T-helper 22 cell (primary cell): ENCODE measurements around the gene PRRC2B.
A peak's percentile ranks its signal among the peaks of the same experiment; 100 is the strongest.
"Not testable (repeated sequence)": the region's sequence is repeated elsewhere in the genome, so short reads cannot be mapped to it uniquely, and the experiment has no call there.

ENCODE experiments used
- DNase-seq: peaks from one replicate; pipeline ENCODE4 v3.0.0-alpha.2; 2020; ENCODE audit warnings: low read depth

Gene PRRC2B

DNA sequence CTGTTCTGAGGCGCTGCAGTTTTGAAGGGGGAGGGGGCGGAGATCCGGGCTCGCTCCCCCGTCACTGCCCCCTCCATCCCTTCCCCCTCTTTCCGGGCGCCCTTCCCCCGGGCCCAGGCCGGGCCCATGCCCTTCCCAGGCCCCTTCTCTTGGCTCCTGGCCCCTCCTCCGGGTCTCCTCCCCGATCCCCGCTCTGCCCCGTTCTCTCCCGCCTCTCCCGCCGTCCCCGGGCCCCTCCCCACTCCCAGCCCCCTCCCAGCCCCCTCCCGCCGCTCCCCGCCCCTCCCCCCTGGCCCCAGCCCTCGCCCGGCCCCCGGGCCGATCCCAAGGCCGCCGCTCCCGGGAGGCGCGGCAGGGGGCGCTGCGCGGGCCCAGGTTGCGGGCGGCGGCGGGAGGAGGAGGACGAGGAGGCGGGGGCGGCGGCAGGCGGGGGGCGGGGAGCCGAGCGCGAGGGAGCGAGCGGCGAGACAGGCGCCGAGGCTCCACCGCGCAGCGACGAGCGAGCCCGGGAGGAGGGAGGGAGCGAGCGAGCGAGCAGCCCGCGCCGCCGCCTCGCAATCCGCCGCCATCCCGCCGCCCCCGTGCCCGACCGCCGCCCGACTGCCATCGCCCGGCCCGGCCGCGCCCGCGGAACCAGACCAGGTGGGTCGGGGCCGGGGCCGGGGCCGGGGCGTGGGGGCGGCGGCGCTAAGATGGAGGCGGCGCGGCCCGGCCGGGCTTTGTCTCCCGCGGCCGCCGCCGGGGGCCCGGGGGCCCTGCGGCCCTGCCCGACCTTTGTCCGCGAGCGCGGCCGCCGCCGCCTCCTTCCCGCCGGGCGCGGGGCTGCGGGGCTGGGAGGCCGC lies at the start of gene PRRC2B:
PRRC2B (plus strand) TSS at position 465 of the 842 bp plus-strand sequence. CDS start 36,059 bp downstream, outside the sequence.
- peak; percentile 74 for DNase-seq

DNA sequence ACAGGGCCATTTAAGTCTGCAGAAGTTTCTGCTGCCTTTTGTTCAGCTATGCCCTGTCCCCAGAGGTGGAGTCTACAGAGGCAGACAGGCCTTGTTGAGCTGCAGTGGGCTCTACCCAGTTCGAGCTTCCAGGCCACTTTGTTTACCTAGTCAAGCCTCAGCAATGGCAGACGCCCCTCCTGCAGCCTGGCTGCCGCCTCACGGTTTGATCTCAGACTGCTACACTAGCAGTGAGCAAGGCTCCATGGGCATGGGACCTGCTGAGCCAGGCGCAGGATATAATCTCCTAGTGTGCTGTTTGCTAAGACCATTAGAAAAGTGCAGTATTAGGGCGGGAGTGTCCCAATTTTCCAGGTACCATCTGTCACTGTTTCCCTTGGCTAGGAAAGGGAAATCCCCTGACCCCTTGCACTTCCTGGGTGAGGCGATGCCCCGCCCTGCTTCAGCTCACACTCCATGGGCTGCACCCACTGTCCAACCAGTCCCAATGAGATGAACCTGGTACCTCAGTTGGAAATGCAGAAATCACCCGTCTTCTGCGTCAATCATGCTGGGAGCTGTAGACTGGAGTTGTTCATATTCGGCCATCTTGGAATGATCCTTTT lies 48.9 kb upstream of the PRRC2B start:
- not testable (repeated sequence) for DNase-seq

DNA sequence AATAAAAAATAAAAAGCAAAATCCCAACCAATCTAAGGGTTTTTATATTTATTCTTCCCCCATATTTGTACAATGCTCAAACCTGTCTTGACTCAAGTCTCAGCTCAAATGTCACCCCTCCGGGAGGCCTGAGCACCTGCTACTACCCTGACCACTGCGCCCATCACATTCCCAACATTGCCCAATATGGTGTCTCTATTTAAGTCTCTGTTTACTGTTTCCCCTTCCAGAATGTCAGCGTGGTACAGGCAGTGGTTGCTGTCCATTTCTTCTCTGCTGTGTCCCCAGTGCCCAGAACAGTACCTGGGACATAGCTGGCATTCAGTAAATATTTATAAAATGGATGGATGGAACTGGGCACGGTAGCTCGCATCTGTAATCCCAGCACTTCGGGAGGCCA lies 47.3 kb upstream of the PRRC2B start:
- DNase-seq = no peak

DNA sequence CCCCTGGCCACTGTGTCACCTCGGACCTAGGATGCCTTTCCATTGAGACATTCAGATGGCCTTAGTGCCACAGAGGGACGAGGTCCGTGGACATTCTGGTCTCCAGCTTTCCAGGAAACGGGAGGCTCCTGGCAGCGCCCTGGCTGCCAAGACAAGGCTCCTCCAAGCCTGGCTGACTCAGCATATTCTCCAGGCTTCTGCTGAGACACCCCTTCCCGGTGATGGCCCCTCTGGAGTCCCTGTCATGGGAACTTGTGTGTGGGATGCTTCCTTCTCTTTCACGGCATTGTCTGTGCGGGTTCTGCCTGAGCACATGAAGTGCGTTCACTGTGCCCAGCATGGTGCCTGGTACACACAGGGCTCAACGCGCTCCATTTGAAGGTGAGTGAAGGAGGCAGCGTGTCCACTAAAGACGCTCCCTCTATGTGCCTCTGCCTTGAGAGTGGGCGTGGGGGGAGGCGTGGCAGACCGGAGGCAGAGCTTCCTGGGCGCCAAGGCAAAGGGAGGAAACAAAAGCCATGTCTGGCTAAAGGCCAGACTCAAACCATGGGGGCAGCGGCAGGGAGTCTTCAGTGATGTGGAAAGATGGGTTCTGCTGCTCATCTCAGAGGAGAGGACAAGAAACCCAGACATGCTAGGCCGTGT lies 46.4 kb upstream of the PRRC2B start:
- no peak for DNase-seq

DNA sequence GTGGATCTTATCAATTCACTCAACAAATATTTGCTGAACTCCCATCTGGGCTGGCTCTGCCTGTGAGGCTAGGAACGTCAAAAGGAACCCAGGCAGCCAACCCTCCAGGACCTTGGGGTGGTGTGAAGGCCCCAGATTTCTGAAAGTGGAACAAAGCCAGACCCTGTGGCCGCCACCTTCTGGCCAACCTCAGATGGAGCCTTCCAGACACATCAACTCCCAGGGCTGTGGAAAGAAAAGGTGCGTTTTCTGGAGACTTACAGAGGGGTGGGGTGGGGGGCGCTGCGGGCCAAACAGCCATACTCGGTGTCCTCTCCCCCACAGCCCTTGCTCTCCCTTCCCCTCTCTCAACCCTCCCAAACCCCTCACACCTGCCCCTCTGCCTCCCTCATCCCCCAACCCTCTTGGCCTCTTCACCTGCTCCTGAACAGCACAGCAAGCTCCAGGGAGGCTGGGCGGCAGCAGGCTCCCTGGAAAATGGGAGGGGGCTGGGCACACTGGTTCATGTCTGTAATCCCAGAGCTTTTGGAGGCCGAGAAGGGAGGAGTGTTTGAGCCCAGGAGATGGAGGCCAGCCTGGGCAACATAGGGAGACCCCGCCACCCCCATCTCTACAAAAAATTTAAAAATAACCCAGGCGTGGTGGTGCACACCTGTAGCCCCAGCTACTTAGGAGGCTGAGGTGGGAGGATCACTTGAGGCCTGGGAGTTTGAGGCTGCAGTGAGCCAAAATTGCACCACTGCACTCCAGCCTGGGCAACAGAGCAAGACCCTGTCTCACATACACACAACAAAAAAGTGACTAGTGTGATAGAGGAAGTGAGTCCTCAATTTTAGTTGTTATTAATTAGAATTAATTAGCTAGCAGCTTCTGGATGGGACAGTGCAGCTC lies 45.0 kb upstream of the PRRC2B start:
- no peak for DNase-seq

DNA sequence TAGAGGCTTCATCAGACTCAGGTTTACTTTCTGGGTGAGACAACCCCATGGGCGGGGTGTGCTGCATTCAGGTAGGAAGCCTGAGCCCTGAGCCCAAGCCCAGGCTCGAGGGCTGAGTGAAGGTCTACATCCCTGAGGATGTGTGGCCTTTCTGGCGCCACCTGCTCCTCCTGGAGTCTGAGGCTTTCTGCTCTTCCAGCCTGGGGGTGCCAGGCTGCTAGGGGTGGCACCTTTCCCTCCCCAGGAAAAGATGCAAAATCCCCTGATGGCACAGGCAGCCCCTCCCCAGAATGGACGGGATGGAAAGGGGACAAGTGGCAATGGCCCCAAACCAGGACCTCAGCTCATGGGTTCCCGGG lies 44.4 kb upstream of the PRRC2B start:
- no peak for DNase-seq

DNA sequence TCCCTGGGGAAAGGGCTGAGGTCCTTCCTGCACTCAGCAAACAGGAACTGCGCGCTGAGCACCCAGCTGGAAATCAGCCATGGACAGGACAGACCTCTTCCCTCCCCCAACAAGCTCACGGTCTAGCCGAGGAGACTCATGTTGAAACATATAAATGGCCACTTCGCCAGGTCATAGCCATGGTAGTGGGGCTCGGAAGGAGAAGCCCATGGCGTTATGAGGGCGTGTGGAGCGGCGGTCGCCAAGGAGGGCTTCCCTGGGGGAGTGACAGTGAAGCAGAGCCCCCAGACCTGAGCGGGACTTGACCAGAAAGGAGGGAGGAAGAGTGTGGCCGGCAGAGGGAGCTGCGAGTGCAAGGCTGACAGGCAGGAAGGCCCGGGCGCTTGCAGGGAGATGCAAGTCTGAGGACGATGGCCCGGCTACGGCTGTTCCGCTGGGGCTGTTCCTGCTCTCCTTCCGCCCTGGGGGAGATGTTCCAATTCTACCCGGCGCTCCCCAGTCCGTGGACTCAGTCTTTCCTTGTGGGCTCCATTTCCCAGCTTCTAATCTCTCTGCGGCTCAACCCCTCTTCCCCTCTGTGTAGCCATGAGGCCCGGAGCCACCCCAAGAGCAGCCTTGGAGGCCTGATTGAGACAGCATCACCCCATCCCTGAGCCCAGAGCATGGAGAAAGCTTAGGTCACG lies 43.9 kb upstream of the PRRC2B start:
- DNase-seq = peak; percentile 63

DNA sequence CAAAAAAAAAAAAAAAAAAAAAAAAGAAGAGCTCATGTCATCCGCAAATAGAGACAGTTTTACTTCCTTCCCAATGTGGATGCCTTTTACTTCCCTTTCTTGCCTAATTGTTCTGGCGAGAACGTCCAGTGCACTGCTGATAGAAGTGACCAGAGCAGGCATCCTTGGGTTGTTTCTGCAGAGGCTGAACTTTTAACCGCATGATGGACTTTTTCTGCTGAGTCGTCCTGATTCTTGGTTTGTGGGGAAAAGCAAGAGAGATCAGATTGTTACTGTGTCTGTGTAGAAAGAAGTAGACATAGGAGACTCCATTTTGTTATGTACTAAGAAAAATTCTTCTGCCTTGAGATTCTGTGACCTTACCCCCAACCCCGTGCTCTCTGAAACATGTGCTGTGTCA lies 37.4 kb upstream of the PRRC2B start:
- DNase-seq = not testable (repeated sequence)

DNA sequence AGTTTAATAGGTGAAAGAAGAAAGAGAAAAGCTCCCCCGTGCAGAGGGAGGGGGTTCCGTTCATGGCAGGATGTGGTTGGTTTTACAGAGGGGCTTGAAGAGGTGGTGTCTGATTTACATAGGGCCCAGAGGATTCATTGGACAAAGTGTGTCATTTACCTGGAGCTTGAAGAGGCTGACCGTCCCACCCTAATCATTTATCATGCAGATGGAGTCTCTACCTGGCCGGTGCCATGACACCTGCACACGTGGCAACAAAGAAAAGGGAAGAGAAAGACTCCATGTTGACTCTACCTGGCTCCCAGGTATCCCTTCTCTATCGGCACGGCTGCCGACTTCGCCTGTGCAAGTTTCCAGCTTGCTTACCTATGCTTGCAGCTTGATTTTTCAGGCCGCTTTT lies 35.3 kb upstream of the PRRC2B start:
- DNase-seq = no peak

DNA sequence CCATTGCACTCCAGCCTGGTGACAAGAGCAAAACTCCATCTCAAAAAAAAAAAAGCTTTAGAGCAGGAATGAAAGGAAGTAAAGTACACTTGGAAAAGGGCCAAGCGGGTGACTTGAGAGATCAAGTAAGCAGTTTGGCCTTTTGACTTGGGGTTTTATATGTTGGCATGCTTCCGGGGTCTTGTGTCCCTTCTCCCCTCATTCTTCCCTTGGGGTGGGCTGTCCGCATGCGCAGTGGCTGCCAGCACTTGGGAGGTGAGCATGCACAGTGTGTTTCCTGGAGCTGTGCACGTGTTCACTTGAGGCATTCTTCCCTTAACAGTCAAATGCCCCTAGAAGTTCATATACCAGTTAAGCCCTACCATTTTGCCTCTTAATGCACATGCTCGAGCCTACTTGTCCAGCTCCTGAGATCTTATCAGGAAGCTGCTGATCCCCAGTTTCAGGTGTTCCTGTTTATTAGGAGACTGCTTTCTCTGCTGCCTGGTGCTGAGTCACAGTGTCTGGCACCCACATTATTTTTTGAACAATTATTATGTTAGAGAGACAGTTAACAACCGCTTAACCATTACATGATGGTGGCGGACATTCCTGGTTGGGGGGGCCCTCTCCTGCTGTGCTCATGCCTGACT lies 32.6 kb upstream of the PRRC2B start:
- DNase-seq = no peak

DNA sequence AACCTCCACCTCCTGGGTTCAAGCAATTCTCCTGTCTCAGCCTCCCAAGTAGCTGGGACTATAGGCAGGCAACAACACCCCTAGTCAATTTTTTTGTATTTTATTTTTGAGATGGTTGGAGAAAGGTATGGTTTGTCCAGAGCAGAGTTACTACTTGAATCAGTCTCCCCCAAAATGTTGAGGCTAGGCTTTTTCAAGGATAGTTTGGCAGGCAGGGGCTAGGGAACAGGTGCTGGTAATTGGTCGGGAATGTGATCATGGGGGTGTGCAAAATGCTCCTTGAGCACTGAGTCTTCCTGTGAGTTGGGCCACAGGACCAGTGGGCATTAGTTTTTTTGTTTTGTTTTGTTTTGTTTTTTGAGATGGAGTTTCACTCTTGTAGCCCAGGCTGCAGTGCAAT lies 28.3 kb upstream of the PRRC2B start:
- no peak for DNase-seq

DNA sequence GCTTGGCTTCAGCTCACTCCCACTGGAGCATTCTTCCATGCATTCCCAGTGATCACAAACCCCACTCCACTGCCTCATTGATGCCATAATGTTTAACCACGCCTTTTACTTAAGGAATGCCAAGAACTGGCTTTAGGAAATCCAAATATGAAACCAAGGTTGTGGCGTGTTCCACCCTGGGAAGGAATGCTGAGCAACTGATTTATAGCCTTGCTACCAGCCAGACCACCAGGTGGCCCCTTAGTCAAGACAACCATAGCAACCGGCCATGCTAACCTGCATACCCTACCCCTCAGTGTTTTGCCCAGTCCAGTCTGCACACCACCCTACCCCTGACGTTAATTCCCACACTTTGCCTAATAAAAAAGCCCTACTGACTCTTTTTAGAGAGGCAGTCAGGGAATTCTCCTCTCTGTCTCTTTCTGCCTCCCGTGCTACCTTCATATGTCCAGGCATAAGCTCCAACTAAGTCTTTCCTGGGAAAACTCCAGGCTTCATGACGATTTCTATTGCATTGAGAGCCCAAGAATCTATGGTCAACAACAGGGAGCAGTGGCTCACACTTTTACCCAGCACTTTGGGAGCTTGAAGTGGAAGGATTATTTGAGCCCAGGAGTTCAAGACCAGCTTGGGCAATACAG lies 27.0 kb upstream of the PRRC2B start:
- DNase-seq = no peak

DNA sequence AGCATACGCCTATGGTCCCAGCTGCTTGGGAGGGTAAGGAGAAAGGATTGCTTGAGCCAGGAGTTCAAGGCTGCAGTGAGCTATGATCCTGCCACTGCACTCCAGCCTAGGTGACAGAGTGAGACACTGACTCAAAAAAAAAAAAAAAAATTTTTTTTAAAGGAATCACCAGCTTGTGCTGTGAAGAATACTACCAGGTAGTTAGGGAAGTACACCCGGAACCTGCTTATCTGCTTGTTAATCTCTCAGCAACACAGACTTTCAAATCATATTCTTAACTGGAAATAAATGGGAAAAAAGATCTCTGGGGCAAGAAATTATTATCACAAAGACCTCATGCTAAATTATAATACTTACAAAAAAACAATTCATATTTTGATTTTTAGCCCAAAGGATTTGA lies 26.4 kb upstream of the PRRC2B start:
- no peak for DNase-seq

DNA sequence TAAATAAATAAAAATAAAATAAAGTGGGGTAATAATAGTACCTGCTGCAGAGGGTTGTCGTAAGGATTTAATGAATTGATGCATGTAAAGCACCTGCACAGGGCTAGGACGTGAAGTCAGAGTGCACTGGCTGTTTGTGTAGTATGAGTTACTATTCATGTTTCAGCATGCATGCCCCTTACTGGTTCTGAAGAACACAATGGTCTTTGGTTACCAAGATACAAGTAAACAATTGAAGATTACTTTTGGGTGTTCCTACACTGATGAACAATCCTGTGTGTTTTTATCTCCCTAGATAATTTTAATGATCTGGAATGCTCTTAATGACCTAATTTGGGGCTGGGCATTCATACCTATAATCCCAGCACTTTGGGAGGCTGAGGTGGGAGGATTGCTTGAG lies 23.2 kb upstream of the PRRC2B start:
- no peak for DNase-seq

DNA sequence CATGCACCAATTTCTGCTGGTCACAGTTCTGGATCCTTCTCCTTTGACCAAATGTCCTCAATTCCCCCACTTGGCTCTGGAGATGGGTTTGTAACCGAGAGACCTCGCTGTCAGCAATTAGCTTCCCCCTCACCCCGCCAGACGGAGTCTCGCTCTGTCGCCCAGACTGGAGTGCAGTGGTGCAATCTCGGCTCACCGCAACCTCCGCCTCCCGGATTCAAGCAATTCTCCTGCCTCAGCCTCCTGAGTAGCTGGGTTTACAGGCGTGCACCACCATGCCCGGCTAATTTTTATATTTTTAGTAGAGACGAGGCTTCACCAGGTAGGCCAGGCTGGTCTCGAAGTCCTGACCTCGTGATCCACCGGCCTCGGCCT lies 21.3 kb upstream of the PRRC2B start:
- DNase-seq = not testable (repeated sequence)

DNA sequence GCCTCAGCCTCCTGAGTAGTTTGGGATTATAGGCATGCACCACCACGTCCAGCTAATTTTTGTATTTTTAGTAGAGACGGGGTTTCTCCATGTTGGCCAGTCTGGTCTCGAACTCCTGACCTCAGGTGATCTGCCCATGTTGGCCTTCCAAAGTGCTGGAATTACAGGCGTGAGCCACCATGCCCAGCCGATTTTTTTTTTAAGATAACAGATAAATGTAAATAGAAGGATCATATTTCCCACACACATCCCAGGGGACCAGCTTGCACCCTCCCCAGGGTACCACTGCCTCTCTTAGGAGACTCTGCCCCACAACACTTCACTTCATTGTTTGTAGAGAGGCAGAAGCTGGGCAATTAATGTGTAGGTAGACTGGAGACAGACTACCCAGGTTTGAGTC lies 19.2 kb upstream of the PRRC2B start:
- DNase-seq = not testable (repeated sequence)

DNA sequence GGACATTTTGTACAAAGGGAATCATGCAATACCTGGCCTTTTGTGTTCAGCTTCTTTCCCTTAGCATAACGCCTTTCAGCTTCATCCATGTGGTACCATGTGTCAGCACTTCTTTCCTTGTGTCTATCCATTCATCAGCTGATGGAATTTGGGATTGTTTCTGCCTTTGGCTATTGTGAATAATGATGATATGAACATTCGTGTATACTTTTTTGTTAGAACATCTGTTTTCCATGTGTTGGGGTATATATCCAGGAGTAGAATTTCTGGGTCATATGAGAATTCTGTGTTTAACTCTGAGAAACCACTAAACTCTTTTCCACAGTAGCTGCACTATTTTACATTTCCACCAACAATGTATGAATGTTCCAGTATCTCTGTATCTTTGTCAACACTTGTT lies 14.8 kb upstream of the PRRC2B start:
- DNase-seq = no peak

DNA sequence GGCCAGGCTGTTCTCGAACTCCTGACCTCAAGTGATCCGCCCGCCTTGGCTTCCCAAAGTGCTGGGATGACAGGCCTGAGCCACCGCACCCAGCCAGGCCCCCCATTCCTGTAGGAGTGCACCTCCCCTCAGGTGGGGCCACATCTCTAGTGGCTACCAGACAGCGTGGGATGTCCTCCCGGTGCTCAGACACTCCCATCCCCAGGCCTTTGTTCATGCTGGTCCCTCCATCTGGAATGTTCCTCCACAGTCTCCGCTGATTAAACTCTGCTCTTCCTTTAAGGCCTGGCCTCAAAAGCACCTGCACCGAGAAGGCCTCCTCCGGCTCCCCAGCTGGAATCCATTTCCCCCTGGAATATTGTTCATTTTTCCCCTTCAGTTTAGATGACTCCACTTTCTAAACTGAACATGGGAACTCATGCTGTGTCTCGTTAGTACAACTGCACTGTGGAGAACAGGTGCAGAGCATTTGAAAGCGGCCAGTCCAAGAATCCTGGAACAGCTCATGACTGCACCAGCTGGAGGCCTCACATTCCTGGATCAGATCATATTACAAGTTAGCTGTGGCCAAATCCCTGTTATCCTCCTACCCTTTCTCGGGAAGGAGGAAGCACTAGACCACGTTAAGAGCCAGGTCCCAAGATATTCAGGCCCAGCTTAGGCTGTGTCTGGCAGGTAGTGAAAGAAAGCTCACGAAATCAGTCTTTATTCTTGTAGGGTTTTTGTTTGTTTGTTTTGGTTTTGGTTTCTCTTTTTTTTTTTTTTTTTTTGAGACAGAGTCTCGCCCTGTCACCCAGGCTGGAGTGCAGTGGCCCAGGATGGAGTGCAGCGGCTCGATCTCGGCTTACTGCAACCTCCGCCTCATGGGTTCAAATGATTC lies 10.8 kb upstream of the PRRC2B start:
- DNase-seq = no peak

DNA sequence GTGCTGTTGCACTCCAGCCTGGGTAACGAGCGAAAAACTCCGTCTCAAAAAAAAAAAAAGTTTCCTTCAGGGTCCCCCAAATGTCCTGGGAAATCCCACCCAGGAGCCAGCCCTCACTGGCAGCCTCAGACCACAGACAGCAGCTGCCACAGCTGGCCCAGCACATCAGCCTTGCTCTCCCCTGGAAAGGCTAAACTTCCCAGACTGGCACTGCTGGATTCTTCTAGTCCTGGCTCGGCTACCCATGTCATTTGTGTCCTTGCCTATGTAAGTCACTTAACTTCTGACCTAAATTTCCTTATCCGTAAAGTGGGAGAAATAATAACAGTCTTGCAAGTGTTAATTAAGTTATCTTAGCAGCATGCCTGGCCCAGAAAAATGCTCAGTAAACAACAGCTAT lies 8.6 kb upstream of the PRRC2B start:
- no peak for DNase-seq

DNA sequence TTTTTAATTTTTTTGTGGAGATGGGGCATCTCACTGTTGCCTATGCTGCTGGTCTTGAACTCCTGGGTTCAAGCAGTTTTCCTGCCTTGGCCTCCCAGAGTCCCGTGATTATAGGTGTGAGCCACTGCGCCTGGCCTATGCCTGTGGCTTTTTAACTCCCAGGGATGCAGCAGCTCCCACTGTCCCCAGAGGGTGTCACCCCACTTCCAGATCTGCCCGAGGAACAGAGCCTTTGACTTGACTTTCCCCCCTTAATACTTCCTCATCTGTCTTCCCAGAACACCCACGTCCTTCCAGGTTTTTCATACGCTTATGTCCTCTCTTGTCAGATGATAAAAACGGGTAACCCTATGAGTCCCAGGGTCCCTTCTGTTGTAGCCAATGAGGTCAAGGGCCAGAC lies 7.6 kb upstream of the PRRC2B start:
- no peak for DNase-seq
